GM10266 (cell line): ENCODE data around the gene FGF12.

Experiments used
- DNase-seq: peaks from one replicate; pipeline ENCODE4 v3.0.0; 2012; ENCODE audit errors: extremely low spot score
- TF ChIP-seq, protein P1 (sequence below): IDR thresholded peaks from 2 replicates; pipeline ENCODE4 v1.5.1; 2012; ENCODE audit warnings: mild to moderate bottlenecking, low read depth; ENCODE audit not compliant: control insufficient read depth, insufficient read depth; ENCODE audit errors: missing control alignments

The FGF12 gene

DNA sequence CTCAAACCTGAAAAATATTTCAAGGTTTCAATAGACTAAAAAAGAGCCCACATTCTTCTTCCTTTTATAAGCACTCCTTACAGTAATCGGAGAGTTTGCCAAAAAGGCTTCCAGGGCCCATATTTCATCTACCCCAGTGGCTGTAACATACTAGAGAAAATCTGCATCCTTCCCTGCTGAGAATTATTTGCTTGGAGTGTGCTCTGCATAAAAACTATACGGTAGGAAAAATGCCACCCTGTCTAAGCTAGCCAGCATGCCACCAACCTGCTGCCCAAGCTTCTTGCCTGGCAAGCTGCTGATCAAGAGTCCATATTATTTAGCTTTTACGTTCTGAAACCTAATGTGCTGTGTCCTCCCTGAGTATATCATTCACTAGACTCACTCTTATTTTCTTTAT is 107.1 kb downstream of the FGF12 start:
- TF ChIP-seq, protein P1, sequence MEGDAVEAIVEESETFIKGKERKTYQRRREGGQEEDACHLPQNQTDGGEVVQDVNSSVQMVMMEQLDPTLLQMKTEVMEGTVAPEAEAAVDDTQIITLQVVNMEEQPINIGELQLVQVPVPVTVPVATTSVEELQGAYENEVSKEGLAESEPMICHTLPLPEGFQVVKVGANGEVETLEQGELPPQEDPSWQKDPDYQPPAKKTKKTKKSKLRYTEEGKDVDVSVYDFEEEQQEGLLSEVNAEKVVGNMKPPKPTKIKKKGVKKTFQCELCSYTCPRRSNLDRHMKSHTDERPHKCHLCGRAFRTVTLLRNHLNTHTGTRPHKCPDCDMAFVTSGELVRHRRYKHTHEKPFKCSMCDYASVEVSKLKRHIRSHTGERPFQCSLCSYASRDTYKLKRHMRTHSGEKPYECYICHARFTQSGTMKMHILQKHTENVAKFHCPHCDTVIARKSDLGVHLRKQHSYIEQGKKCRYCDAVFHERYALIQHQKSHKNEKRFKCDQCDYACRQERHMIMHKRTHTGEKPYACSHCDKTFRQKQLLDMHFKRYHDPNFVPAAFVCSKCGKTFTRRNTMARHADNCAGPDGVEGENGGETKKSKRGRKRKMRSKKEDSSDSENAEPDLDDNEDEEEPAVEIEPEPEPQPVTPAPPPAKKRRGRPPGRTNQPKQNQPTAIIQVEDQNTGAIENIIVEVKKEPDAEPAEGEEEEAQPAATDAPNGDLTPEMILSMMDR, result no peak
- DNase-seq, result no peak

DNA sequence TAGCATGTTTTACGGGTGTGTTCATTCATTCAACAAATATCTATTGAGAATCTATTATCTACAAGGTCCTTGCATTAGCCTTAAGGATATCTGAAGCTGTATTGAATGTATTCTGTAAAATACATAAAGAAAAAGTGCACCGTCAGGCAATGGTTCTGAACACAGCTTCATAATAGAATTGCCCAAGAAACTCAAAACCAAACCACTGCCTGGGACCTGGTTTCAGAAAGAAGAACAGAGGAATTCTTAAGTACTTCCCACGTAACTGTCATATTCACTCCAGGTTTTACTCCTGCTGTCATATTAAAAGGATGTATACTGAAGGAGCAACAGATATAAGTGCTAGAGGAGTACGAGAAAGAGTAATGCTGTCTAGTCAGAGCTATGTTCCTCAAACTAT is 115.9 kb downstream of the FGF12 start:
- TF ChIP-seq, protein P1, result no peak
- no peak for DNase-seq

DNA sequence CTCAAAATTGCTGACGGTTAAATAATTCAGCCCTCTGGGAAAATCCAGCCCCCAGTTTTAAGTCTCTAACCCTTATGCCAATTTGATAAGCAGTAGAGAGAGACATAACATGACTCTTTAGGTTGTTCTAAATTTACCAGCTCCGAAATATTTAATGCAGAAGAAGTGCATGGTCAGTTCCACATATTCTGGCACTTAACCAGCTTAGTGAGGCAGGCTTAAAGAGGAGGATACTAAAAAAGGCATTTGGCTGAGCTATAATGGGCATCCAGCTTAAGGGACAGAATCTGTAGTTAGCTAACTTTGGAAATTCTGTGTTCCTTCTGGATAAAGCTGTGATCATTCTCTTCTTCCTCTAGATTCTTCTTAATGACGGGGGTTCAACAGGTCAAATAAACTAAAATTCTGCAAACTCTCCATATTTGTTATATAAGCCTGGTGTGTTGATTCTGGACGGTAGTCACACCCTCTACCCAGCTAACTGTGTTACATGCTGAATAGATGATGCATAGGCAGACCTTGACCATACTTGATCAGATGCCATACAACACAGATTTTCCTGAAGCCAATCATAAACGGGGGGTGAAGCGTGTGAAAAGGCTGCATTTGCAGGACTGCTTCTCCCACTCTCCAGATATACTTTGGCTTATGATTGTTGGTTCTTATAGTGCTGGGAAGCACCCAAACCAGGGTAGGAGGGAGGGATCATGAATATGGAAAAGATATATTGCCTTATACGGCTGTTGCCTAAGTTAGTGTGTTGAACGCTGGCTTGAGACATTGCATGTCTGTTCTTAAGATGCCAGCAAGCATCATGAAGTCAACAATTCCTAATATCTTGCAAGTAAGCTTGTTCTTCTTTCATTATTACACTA is 118.4 kb downstream of the FGF12 start:
- DNase-seq, result no peak
- TF ChIP-seq, protein P1, result no peak

DNA sequence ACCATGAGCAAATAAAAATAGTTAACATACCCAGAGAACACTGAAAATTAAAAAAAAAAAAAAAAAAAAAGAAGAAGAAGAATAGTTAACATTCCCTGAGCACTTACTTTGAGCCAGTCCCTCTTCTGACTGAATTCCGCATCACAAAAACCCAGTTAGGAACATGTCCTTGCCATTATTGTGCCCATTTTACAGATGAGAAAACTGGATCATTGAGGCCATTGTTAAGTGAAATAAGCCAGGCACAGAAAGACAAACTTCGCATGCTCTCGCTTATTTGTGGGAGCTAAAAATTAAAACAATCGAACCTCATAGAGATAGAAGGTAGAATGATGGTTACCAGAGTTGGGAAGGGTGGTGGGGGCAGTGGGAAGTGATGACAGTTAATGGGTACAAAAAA is 119.5 kb downstream of the FGF12 start:
- TF ChIP-seq, protein P1, result no peak

DNA sequence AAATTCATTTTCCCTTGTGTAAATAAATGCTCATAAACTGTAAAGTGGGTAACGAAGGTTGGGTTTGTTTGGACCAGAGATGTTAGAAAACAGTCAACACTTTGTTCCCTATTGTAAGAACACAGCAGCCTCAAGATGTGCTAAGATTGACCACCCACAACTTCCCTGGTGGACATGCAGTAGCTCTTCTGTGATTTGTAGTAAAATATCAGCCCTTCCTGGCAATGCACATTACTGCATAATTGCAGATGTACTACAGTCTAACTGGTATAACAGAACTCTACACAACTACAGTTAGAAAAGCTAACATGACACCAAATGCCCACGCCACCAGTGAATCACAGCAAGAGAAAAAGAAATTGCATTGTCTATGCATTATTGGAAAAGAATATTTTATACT is 129.4 kb downstream of the FGF12 start:
- no peak for DNase-seq
- TF ChIP-seq, protein P1, result no peak

More for the DNA sequence above, 119.5 kb downstream of the FGF12 start:
- no peak for DNase-seq

DNA sequence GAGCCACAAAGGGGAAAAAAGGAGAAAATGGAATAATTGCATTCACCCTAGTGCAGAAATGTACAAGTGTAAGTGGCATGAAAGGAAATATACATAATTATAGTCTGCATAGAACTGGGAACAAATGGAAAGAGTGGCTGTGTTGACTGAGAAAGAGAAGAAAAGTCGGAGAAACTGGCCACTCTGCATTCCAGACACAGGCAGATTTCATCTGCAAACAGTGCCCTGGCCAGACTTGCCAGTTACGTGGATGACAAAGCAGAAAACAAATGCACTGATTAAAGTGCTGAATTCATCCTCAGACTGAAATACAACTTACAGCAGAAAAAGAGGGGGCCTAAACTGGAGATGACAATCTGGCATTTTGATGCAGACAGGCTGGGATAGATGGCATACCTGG is 129.8 kb downstream of the FGF12 start:
- no peak for DNase-seq
- TF ChIP-seq, protein P1, result no peak

DNA sequence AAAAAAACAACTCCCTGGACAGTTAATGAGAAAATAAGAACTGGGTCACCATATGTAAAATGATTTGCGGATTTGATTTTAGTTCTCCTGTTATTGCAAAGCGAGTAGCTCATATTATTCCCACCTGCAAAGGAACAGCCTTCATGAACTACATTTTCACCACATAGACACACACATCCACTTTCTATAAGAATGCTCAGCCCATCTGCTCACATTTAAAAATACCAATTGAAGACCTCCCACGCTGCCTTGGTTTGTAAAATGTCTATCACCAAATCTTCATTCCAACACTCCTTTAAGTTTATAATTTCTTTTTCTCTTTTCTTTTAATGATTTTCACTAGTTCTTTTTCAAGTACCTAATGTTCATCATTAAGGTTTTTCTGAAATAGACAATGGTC is 148.6 kb downstream of the FGF12 start:
- no peak for DNase-seq
- TF ChIP-seq, protein P1, result no peak
